ENCODE results near the gene TRPM3. TPM values are rescaled to one million over a fixed set of nuclear protein-coding genes. Genes with fewer than 3 reads are reported as not detected.

TRPM3 gene
- total and polyA plus RNA-seq, 9 of the 15 experiments (the other 6 are each of a cell fraction or from before 2014, with no cell fraction given): 0.04 TPM; not detected in 8

DNA sequence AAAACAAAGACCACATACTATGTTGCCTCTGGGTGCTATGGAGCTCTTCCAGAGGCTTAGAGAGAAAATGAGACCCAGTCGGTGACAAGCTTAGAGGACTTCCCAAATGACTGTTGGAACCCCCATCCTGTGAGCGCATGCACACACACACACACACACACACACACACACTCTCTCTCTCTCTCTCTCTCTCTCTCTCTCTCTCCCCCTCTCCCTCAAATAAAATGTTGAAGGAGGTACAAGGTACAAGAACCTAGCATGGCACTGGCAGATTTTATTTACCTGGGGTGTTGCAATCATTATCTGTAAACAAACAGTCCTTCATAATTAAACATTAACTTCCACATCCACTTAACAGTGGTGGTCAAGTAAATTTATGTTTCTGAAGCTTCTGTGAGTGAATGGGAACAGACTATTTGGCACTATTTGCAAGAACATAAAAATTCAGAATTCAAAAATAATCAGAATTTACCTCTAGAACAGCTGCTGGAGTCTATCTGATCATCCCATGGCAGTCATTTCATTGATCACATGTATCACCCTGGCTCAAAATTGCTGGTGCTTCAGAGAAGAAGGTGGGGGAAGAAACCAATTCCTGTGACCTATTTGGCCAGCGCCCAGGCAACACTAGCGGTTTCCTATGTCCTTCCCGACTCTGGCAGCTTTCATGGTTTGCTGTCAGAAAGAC, 24.9 kb downstream of the TRPM3 start:
- Histone ChIP-seq H3K4me2 (ENCODE audit: insufficient read depth, low read length) (no peak overlapping the region), H3K9me3 (replicated peaks; ENCODE audit: control insufficient read depth, insufficient read depth, low read depth, low read length) (no peaks in the 10 kb centered on the region), H3K27ac (ENCODE audit: extremely low read depth, low read depth, low read length) (no peak overlapping the region), H3K9me1 (ENCODE audit: control insufficient read depth, insufficient read depth, low read length) (no peaks in the 10 kb centered on the region), H3K4me1 (replicated peaks in 1 of 2; ENCODE audit: control insufficient read depth in 2 of 2, insufficient read depth in 2 of 2, low read length in 2 of 2) (no peaks in the 10 kb centered on the region), H3K36me3 (ENCODE audit: control insufficient read depth, insufficient read depth, low read length) (no peaks in the 10 kb centered on the region), H2AFZ (ENCODE audit: low read depth, low read length) (no peak overlapping the region), H3K9ac (ENCODE audit: insufficient read depth in 1 of 2, low read depth in 2 of 2, low read length in 2 of 2) (no peak overlapping the region), H3K79me2 (ENCODE audit: control insufficient read depth, insufficient read depth, low read length) (no peaks in the 10 kb centered on the region), H3K27me3 (ENCODE audit: control insufficient read depth in 2 of 2, insufficient read depth in 2 of 2, low read length in 2 of 2) (no peaks in the 10 kb centered on the region), H4K20me1 (replicated peaks; ENCODE audit: control insufficient read depth, insufficient read depth, low read length) (no peaks in the 10 kb centered on the region), H3K4me3 (no peak overlapping the region)
- no peak for FAIRE-seq
- no peak for DNase-seq (ENCODE audit: extremely low read depth in 1 of 4, low spot score in 3 of 4)
- ATAC-seq: no peak
- TF ChIP-seq EP400 (IDR thresholded peaks at IDR 0.05) (no peak), THAP12 (CRISPR knock-in tag; IDR thresholded peaks at IDR 0.05) (no peak)
- in situ Hi-C loops (cut with MboI): no loop called here
- ChIA-PET POLR2A (no interaction called here), CTCF (ENCODE audit: low intra/inter-chr PET ratio) (no interaction called here)
- WGBS (ENCODE audit: insufficient coverage, low coverage, missing lambda C conversion rate): 0% methylated on average over 4 of the region's 5 CpGs
- intact Hi-C loops (cut with micrococcal nuclease): no loop called here
- BruUV-seq (replicated peaks): no TSS peak

DNA sequence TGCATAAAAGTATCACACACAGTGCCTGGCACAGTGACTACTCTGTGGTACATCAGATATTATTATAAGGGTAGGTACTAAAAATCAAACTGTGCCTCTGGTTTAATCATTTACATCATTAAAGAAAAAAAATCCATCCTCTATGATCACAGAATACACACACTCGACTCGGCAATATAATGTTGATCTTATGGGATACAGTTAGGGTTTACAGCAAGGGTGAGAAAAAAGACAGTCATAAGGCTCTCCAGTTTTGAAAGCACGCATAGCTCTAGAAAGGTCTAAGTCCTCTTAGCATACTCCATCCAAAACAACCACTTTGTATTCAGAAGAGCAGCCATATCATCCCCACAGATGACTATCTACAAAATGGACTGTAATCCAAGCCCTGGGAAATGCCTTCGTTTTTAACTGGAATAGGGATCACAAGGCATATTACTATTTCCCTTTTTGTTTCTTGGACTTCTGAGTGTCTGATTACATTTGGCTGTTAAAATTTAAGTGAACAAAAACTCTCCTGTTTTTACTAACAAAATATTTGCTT, 26.6 kb downstream of the TRPM3 start:
- Histone ChIP-seq H2AFZ (ENCODE audit: low read depth, low read length) (no peak overlapping the region), H3K27ac (ENCODE audit: extremely low read depth, low read depth, low read length) (no peak overlapping the region), H3K9ac (ENCODE audit: insufficient read depth in 1 of 2, low read depth in 2 of 2, low read length in 2 of 2) (no peak overlapping the region), H3K4me1 (replicated peaks in 1 of 2; ENCODE audit: control insufficient read depth in 2 of 2, insufficient read depth in 2 of 2, low read length in 2 of 2) (no peaks in the 10 kb centered on the region), H3K9me1 (ENCODE audit: control insufficient read depth, insufficient read depth, low read length) (no peaks in the 10 kb centered on the region), H3K4me3 (no peak overlapping the region), H3K9me3 (replicated peaks; ENCODE audit: control insufficient read depth, insufficient read depth, low read depth, low read length) (no peaks in the 10 kb centered on the region), H3K27me3 (ENCODE audit: control insufficient read depth in 2 of 2, insufficient read depth in 2 of 2, low read length in 2 of 2) (no peaks in the 10 kb centered on the region), H4K20me1 (replicated peaks; ENCODE audit: control insufficient read depth, insufficient read depth, low read length) (no peaks in the 10 kb centered on the region), H3K4me2 (ENCODE audit: insufficient read depth, low read length) (no peak overlapping the region), H3K36me3 (ENCODE audit: control insufficient read depth, insufficient read depth, low read length) (no peaks in the 10 kb centered on the region), H3K79me2 (ENCODE audit: control insufficient read depth, insufficient read depth, low read length) (no peaks in the 10 kb centered on the region)
- ChIA-PET CTCF (ENCODE audit: low intra/inter-chr PET ratio) (no interaction called here), POLR2A (no interaction called here)
- intact Hi-C loops (cut with micrococcal nuclease): no loop called here
- DNase-seq (ENCODE audit: extremely low read depth in 1 of 4, low spot score in 3 of 4) (no peak), FAIRE-seq (no peak), ATAC-seq (no peak)
- in situ Hi-C loops (cut with MboI): no loop called here
- WGBS (ENCODE audit: insufficient coverage, low coverage, missing lambda C conversion rate): 0% methylated on average over 2 of the region's 4 CpGs
- TF ChIP-seq BMI1 (IDR thresholded peaks at IDR 0.05; ENCODE audit: low read length): no peak
- TF ChIP-seq GATAD2B (IDR thresholded peaks at IDR 0.05; ENCODE audit: borderline replicate concordance): no peak
- no TSS peak for BruUV-seq (replicated peaks)

Measured in K562 (cell line).